HG03135 (cell line): ENCODE results near the gene TMEM19.

Experiments
- ATAC-seq: cut with Tn5 transposase; IDR thresholded peaks from one replicate; pipeline ENCODE4 v1.9.1; 2021; ENCODE audit warnings: mild to moderate bottlenecking, moderate library complexity; ENCODE audit not compliant: unreplicated experiment

TMEM19 gene

GRCh38 chr12:71708658-71709057 is 22.8 kb downstream of the TMEM19 start:
- ATAC-seq = no peak

- no peak for ATAC-seq
Measured at GRCh38 chr12:71710276-71711125, 24.6 kb downstream of the TMEM19 start.

- ATAC-seq = no peak
Measured at GRCh38 chr12:71718611-71719010, 32.7 kb downstream of the TMEM19 start.

- ATAC-seq = no peak
Measured at GRCh38 chr12:71719647-71720370, 33.9 kb downstream of the TMEM19 start.

GRCh38 chr12:71721783-71722505 is 36.1 kb downstream of the TMEM19 start:
- no peak for ATAC-seq

- no peak for ATAC-seq
Measured at GRCh38 chr12:71725011-71725410, 39.1 kb downstream of the TMEM19 start.

GRCh38 chr12:71726548-71726947 is 40.7 kb downstream of the TMEM19 start:
- ATAC-seq = no peak

- no peak for ATAC-seq
Measured at GRCh38 chr12:71727958-71728357, 42.1 kb downstream of the TMEM19 start.

GRCh38 chr12:71730936-71731335 is 45.1 kb downstream of the TMEM19 start:
- ATAC-seq = no peak

- no peak for ATAC-seq
Measured at GRCh38 chr12:71731439-71732356, 45.8 kb downstream of the TMEM19 start.

GRCh38 chr12:71732357-71732712 is 46.5 kb downstream of the TMEM19 start:
- ATAC-seq = no peak

GRCh38 chr12:71737197-71737596 is 51.3 kb downstream of the TMEM19 start:
- no peak for ATAC-seq

- no peak for ATAC-seq
Measured at GRCh38 chr12:71742998-71743397, 57.1 kb downstream of the TMEM19 start.

GRCh38 chr12:71744522-71745300 is 58.8 kb downstream of the TMEM19 start:
- ATAC-seq = no peak

GRCh38 chr12:71746974-71747611 is 61.2 kb downstream of the TMEM19 start:
- ATAC-seq = peak; percentile 94

GRCh38 chr12:71748081-71748850 is 62.4 kb downstream of the TMEM19 start:
- no peak for ATAC-seq

GRCh38 chr12:71749666-71750065 is 63.8 kb downstream of the TMEM19 start:
- no peak for ATAC-seq

GRCh38 chr12:71752891-71753290 is 67.0 kb downstream of the TMEM19 start:
- no peak for ATAC-seq
